ENCODE measurements around the gene SOX15.
A peak's percentile ranks its signal among the peaks of the same experiment; 100 is the strongest.
"Not testable (repeated sequence)": the region's sequence is repeated elsewhere in the genome, so short reads cannot be mapped to it uniquely, and the experiment has no call there.

SOX15 gene

GRCh38 chr17:7620835-7621234 is 30.9 kb upstream of the SOX15 start:
- no peaks in the 10 kb centered on the region for H3K27me3 ChIP-seq (ENCODE audit: insufficient read depth, low read length)
- no peak overlapping the region for H2AFZ ChIP-seq (ENCODE audit: low read depth, low read length)
- H3K9me3 ChIP-seq (ENCODE audit: low read length): no peaks in the 10 kb centered on the region
- no peaks in the 10 kb centered on the region for H3K4me1 ChIP-seq (ENCODE audit: insufficient read depth, low read length)
- no peak overlapping the region for H3K4me3 ChIP-seq (ENCODE audit: low read length)
- H3K36me3 ChIP-seq (ENCODE audit: insufficient read depth, low read length): peaks cover 2% of the 10 kb centered on the region

DNA sequence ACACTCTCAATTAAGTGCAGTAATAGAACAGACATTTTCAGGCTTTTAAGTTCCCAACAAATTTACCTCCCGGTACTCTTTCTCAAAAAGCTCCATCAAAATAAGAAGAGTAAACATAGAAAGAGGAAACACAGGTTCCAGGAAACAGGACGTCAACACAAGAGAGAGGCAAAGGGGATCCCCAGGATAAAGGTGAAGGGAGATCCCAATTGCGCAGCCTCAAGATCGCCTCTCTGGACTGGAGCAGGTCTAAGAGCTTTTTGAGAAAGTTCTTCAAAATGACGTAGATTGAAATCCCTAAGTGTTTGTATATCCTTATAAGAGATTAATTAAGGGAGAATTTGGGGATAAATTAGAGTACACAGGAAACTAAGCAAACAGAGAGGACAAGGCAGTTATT is 28.7 kb upstream of the SOX15 start:
- Histone ChIP-seq H3K4me3 (ENCODE audit: low read length) (no peak overlapping the region), H3K36me3 (ENCODE audit: insufficient read depth, low read length) (no peaks in the 10 kb centered on the region), H3K4me1 (ENCODE audit: insufficient read depth, low read length) (peaks cover 6% of the 10 kb centered on the region), H3K27me3 (ENCODE audit: insufficient read depth, low read length) (no peaks in the 10 kb centered on the region), H3K9me3 (ENCODE audit: low read length) (no peaks in the 10 kb centered on the region), H2AFZ (ENCODE audit: low read depth, low read length) (no peak overlapping the region)

GRCh38 chr17:7615265-7615747 is 25.4 kb upstream of the SOX15 start:
- Histone ChIP-seq H2AFZ (ENCODE audit: low read depth, low read length) (peak overlapping the region; percentile 69), H3K4me1 (ENCODE audit: insufficient read depth, low read length) (peaks cover 21% of the 10 kb centered on the region), H3K4me3 (ENCODE audit: low read length) (peak overlapping the region; percentile 51), H3K36me3 (ENCODE audit: insufficient read depth, low read length) (peaks cover 18% of the 10 kb centered on the region), H3K9me3 (ENCODE audit: low read length) (no peaks in the 10 kb centered on the region), H3K27me3 (ENCODE audit: insufficient read depth, low read length) (no peaks in the 10 kb centered on the region)

DNA sequence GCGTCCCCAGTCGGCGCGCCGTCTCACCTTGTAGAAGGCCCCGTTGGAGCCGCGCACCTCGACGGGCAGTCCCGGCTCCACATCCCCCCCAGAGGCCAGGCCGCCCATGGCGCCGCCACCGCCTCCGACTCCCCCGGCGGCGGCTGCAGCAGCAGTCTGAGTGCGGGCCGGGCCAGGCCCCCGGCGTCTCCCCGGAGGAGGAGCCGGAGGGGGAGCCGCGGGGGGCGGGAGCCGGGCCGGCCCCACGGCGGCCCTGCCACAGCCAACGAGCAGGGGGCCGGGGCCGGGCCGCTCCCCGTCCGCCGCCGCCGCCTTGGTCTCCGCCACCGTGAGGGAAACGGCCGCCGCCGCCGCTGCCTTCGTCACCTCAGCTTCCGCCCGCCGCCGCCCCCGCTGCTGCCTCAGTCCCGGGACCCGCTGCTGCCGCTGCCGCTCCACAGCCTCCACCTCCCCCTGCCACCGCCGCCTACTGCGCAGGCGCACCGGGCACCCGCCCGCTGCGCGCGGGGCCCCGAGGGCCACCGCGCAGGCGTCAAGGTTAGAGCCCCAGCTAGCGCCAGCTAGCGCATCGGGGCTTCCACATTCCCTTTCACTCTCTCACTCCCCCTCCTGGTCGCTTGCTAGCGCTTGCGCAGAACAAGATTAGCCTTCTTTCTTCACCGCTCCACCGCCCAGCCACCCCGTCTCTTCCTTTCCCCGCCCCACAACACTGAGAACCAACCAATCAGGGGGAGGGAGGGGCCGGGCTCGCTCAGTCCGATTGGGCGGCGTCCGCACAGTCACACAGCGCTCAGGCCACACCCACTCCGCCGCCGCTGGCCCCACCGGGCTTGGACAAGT is 24.8 kb upstream of the SOX15 start, which contains the start of gene FXR2:
FXR2 (minus strand) TSS at position 473 of the 840 bp plus-strand sequence; CDS start at position 108, 365 bp downstream.
- Histone ChIP-seq H3K9me3 (ENCODE audit: low read length) (no peaks in the 10 kb centered on the region), H3K27me3 (ENCODE audit: insufficient read depth, low read length) (no peaks in the 10 kb centered on the region), H3K4me3 (ENCODE audit: low read length) (peak within 1 kb of the TSS; percentile 97), H2AFZ (ENCODE audit: low read depth, low read length) (peak within 1 kb of the TSS; percentile 69), H3K36me3 (ENCODE audit: insufficient read depth, low read length) (peaks cover 22% of the 10 kb centered on the region), H3K4me1 (ENCODE audit: insufficient read depth, low read length) (peaks cover 21% of the 10 kb centered on the region)

DNA sequence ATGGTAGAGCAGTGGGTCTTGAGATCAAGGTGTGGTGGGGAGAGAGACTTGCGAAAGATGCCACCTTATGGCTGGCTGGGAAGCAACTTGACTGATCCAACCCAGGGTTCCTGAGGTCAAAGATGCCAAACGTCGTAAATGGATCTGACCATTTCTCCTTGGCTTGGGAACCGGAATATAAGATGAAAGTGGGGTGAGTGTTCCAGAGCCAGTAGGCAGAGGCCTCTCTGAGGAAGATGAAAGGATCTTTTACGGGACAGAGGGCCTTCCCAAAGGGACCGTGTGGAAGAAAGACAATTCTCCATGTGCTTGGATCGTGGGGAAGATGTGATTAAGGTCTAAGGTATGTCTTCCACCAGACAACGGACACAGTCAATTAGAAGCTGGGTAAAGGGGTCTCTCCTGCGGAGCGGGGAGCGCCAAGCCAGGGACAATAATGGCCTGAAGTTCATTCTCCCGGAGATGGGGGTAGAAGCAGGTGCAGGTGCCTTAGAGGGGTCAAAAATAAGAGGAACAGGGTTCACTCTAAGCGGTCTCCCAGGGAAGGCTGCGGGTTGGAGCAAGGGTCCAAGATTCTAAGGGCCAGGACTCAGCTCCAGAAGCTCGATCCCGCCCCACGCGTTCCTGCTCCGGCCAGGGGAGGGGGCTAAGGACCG is 24.0 kb upstream of the SOX15 start:
- Histone ChIP-seq H3K4me3 (ENCODE audit: low read length) (peak overlapping the region; percentile 97), H3K4me1 (ENCODE audit: insufficient read depth, low read length) (peaks cover 21% of the 10 kb centered on the region), H3K9me3 (ENCODE audit: low read length) (no peaks in the 10 kb centered on the region), H3K36me3 (ENCODE audit: insufficient read depth, low read length) (peaks cover 27% of the 10 kb centered on the region), H3K27me3 (ENCODE audit: insufficient read depth, low read length) (no peaks in the 10 kb centered on the region), H2AFZ (ENCODE audit: low read depth, low read length) (peak overlapping the region; percentile 22)

- Histone ChIP-seq H3K36me3 (ENCODE audit: insufficient read depth, low read length) (peaks cover 29% of the 10 kb centered on the region), H2AFZ (ENCODE audit: low read depth, low read length) (no peak overlapping the region), H3K27me3 (ENCODE audit: insufficient read depth, low read length) (no peaks in the 10 kb centered on the region), H3K9me3 (ENCODE audit: low read length) (no peaks in the 10 kb centered on the region), H3K4me1 (ENCODE audit: insufficient read depth, low read length) (peaks cover 21% of the 10 kb centered on the region), H3K4me3 (ENCODE audit: low read length) (no peak overlapping the region)
These were observed 22.4 kb upstream of the SOX15 start for GRCh38 chr17:7612294-7612640.

DNA sequence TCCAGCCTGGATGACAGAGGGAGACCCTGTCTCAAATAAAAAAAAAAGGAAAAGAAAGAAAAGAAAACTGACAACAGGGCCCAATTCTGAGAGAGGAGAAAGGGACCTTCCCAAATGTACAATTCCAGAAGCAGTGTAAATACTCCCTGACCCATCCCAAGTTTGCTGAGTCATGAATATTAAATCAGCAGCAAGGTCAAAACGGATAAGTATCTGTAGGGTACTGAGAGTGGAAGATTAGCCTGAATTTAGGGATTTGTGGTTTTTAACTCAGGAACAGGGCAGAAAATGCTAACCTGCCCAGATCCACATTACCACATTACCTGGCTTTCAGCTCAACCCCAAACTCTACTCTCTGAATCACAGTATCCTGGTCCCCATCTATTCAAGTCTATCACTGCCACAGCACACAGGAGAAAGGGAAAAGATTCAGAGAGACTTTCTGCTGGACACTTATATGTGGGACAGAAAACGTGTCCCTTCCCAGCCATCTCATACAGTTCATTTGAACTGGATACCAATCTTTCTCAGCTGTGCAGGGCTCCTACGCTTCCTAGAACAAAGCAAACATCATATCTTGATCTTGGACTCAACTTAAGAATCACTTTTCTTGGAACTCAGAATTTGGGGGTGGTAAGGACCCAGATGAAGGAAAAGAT is 21.9 kb upstream of the SOX15 start:
- H3K4me1 ChIP-seq (ENCODE audit: insufficient read depth, low read length): peaks cover 21% of the 10 kb centered on the region
- no peak overlapping the region for H3K4me3 ChIP-seq (ENCODE audit: low read length)
- H2AFZ ChIP-seq (ENCODE audit: low read depth, low read length): no peak overlapping the region
- H3K36me3 ChIP-seq (ENCODE audit: insufficient read depth, low read length): peaks cover 30% of the 10 kb centered on the region
- no peaks in the 10 kb centered on the region for H3K27me3 ChIP-seq (ENCODE audit: insufficient read depth, low read length)
- no peaks in the 10 kb centered on the region for H3K9me3 ChIP-seq (ENCODE audit: low read length)

DNA sequence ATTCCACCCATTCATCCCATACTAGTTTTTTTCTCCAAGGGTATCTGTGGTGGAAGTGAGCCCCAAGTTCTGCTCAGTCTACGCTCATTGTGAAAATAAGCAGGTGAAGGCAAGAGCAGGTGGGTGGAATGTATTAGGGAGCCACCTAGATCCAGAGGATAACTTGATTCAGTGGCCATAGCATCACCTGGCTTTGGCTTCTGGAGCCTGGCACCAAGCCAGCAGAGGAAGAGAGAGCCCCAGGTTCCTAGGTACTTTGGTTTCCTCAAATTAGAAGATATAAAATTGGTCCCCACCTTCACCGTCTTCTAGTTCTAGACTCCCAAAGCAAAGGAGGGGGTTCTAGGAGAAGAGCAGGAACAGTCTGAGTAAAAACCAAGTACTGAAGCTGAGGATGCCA is 20.7 kb upstream of the SOX15 start:
- Histone ChIP-seq H3K36me3 (ENCODE audit: insufficient read depth, low read length) (peaks cover 41% of the 10 kb centered on the region), H3K4me1 (ENCODE audit: insufficient read depth, low read length) (peaks cover 21% of the 10 kb centered on the region), H3K27me3 (ENCODE audit: insufficient read depth, low read length) (no peaks in the 10 kb centered on the region), H2AFZ (ENCODE audit: low read depth, low read length) (no peak overlapping the region), H3K4me3 (ENCODE audit: low read length) (no peak overlapping the region), H3K9me3 (ENCODE audit: low read length) (no peaks in the 10 kb centered on the region)

DNA sequence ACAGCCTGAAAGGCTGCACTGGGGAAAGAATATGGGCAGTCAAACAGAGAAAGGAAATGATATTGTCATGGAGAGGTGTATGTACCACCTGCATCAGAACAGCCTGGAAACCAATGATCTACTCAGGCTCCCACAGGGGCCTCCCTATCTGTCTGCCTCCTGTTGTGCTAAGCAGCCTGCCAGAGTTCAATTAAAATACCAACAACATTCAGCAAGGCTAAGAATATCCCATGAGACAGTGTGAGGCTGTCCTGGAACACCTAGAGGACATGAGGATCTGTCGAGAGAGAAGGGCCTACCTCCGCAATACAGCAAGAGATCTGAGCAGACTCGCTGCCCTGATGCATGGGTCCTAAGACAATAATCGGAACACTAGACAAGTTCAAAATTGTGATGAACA is 16.4 kb upstream of the SOX15 start:
- Histone ChIP-seq H2AFZ (ENCODE audit: low read depth, low read length) (no peak overlapping the region), H3K36me3 (ENCODE audit: insufficient read depth, low read length) (peaks cover 65% of the 10 kb centered on the region), H3K27me3 (ENCODE audit: insufficient read depth, low read length) (no peaks in the 10 kb centered on the region), H3K4me3 (ENCODE audit: low read length) (no peak overlapping the region), H3K4me1 (ENCODE audit: insufficient read depth, low read length) (no peaks in the 10 kb centered on the region), H3K9me3 (ENCODE audit: low read length) (no peaks in the 10 kb centered on the region)

DNA sequence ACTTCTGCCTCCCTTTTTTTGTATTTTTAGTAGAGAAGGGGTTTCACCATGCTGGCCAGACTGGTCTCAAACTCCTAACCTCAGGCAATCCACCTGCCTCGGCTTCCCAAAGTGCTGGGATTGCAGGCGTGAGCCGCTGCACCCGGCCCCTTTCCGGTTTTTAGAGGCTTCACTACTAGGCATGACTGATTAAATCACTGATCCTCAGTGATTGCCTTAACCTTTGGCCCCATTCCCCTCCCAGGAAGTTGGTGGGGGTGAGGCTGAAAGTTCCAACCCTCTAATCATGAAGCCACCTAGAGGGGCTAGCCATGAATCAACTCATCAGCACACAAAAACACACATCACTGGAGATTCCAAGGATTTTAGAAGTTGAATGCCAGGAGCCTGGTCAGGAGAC is 7.7 kb upstream of the SOX15 start:
- H3K4me1 ChIP-seq (ENCODE audit: insufficient read depth, low read length); H2AFZ ChIP-seq (ENCODE audit: low read depth, low read length); H3K9me3 ChIP-seq (ENCODE audit: low read length); H3K4me3 ChIP-seq (ENCODE audit: low read length); H3K27me3 ChIP-seq (ENCODE audit: insufficient read depth, low read length): not testable (repeated sequence)
- H3K36me3 ChIP-seq (ENCODE audit: insufficient read depth, low read length): peaks cover 75% of the 10 kb centered on the region

GRCh38 chr17:7593296-7593695 is 3.4 kb upstream of the SOX15 start:
- Histone ChIP-seq H3K9me3 (ENCODE audit: low read length) (peaks cover 2% of the 10 kb centered on the region), H3K4me3 (ENCODE audit: low read length) (no peak overlapping the region), H2AFZ (ENCODE audit: low read depth, low read length) (no peak overlapping the region), H3K4me1 (ENCODE audit: insufficient read depth, low read length) (peaks cover 13% of the 10 kb centered on the region), H3K36me3 (ENCODE audit: insufficient read depth, low read length) (peaks cover 79% of the 10 kb centered on the region), H3K27me3 (ENCODE audit: insufficient read depth, low read length) (no peaks in the 10 kb centered on the region)

GRCh38 chr17:7592422-7593021 is 2.6 kb upstream of the SOX15 start:
- H3K4me1 ChIP-seq (ENCODE audit: insufficient read depth, low read length): peaks cover 13% of the 10 kb centered on the region
- H3K9me3 ChIP-seq (ENCODE audit: low read length): peaks cover 2% of the 10 kb centered on the region
- H3K36me3 ChIP-seq (ENCODE audit: insufficient read depth, low read length): peaks cover 87% of the 10 kb centered on the region
- H3K4me3 ChIP-seq (ENCODE audit: low read length): no peak overlapping the region
- H2AFZ ChIP-seq (ENCODE audit: low read depth, low read length): no peak overlapping the region
- no peaks in the 10 kb centered on the region for H3K27me3 ChIP-seq (ENCODE audit: insufficient read depth, low read length)

GRCh38 chr17:7591596-7591995 is 1.7 kb upstream of the SOX15 start:
- peaks cover 13% of the 10 kb centered on the region for H3K4me1 ChIP-seq (ENCODE audit: insufficient read depth, low read length)
- H3K36me3 ChIP-seq (ENCODE audit: insufficient read depth, low read length): peaks cover 86% of the 10 kb centered on the region
- H3K27me3 ChIP-seq (ENCODE audit: insufficient read depth, low read length): no peaks in the 10 kb centered on the region
- H3K4me3 ChIP-seq (ENCODE audit: low read length): no peak overlapping the region
- H2AFZ ChIP-seq (ENCODE audit: low read depth, low read length): no peak overlapping the region
- H3K9me3 ChIP-seq (ENCODE audit: low read length): peaks cover 2% of the 10 kb centered on the region

Measured in neuron (in vitro differentiated cells).